ENCODE data around the gene CARD10. TPM values are rescaled to one million over a fixed set of nuclear protein-coding genes. Genes with fewer than 3 reads are reported as not detected.

Gene CARD10
- polyA plus RNA-seq, 1 donor (not counting 4 experiments of a cell fraction or from before 2014, with no cell fraction given): 32.2 TPM

DNA sequence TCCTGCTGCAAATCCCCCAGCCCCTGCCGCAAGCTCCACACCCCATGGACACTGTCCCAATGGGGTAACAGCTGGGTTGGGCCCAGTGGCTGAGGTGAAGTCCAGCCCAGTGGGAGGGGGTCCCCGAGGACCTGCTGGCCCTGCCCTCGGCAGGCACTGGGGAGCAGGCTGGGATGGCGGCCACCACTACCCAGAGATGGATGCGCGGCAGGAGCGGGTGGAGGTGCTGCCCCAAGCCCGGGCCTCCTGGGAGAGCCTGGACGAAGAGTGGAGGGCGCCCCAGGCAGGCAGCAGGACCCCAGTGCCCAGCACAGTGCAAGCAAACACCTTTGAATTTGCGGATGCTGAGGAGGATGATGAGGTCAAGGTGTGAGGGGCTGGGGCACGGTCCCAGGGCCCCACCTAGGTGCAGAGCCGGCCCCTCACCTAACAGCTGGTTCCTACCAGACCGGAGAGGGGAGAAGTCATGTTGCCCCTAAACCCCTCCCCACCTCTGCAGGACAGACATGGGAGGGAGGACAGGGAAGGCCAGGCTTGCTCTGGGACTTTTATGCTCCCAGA, 49.3 kb upstream of the CARD10 start:
- Histone ChIP-seq H3K27ac (ENCODE audit: control insufficient read depth, insufficient read depth, low read length) (no peak overlapping the region), H3K4me3 (ENCODE audit: control insufficient read depth in 2 of 3, extremely low read depth in 1 of 3, insufficient read depth in 2 of 3, low read depth in 1 of 3, low read length in 3 of 3) (no peak overlapping the region), H3K36me3 (ENCODE audit: control insufficient read depth in 2 of 2, extremely low read depth in 1 of 2, insufficient read depth in 2 of 2, low read length in 2 of 2) (peaks cover 21 to 33% of the 10 kb centered on the region in 2 experiments), H3K9me3 (ENCODE audit: control insufficient read depth, low read depth, low read length) (no peaks in the 10 kb centered on the region), H3K4me1 (ENCODE audit: control insufficient read depth, extremely low read depth, insufficient read depth, low read length) (peaks cover 52% of the 10 kb centered on the region), H4K20me1 (ENCODE audit: control insufficient read depth, extremely low read depth, insufficient read depth, low read length) (peaks cover 60% of the 10 kb centered on the region), H3K27me3 (ENCODE audit: control insufficient read depth, extremely low read depth, insufficient read depth, low read length) (no peaks in the 10 kb centered on the region), H3K79me2 (ENCODE audit: control insufficient read depth, insufficient read depth, low read length) (peaks cover 30% of the 10 kb centered on the region), H2AFZ (ENCODE audit: control insufficient read depth, low read length) (no peak overlapping the region), H3K9ac (ENCODE audit: control insufficient read depth, extremely low read depth, insufficient read depth, low read length) (no peak overlapping the region), H3K9me1 (ENCODE audit: control insufficient read depth, extremely low read depth, insufficient read depth, low read length) (peaks cover 7% of the 10 kb centered on the region), H3K4me2 (ENCODE audit: control insufficient read depth, extremely low read depth, insufficient read depth, low read depth, low read length) (no peak overlapping the region)
- no peak for FAIRE-seq
- no peak for DNase-seq (ENCODE audit: low read depth, low spot score)
- no peak for TF ChIP-seq EZH2 (IDR thresholded peaks at IDR 0.05; ENCODE audit: low read length)
- TF ChIP-seq, protein P1, sequence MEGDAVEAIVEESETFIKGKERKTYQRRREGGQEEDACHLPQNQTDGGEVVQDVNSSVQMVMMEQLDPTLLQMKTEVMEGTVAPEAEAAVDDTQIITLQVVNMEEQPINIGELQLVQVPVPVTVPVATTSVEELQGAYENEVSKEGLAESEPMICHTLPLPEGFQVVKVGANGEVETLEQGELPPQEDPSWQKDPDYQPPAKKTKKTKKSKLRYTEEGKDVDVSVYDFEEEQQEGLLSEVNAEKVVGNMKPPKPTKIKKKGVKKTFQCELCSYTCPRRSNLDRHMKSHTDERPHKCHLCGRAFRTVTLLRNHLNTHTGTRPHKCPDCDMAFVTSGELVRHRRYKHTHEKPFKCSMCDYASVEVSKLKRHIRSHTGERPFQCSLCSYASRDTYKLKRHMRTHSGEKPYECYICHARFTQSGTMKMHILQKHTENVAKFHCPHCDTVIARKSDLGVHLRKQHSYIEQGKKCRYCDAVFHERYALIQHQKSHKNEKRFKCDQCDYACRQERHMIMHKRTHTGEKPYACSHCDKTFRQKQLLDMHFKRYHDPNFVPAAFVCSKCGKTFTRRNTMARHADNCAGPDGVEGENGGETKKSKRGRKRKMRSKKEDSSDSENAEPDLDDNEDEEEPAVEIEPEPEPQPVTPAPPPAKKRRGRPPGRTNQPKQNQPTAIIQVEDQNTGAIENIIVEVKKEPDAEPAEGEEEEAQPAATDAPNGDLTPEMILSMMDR (optimal IDR thresholded peaks at IDR 0.05 in 1 of 3, IDR thresholded peaks at IDR 0.05 in 1 of 3, conservative IDR thresholded peaks at IDR 0.05 in 1 of 3; ENCODE audit: extremely low read depth in 1 of 3, insufficient read depth in 2 of 3, low read length in 3 of 3): no peak
- dilution Hi-C loops (cut with MboI; ENCODE audit: extremely low pct_ligation_motif_present, low sequenced_read_pairs): no loop called here

DNA sequence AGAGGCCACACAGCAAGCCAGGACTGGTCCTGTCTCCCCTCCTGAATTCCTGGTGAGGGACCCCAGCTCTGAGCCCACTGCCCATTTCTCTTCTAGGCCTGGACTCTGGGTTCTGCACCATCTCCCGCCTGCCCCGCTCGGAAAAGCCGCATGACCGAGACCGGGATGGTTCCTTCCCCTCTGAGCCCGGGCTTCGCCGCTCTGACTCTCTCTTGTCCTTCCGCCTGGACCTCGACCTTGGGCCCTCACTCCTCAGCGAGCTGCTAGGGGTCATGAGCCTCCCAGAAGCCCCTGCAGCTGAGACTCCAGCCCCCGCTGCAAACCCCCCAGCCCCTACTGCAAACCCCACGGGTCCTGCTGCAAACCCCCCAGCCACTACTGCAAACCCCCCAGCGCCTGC, 48.8 kb upstream of the CARD10 start:
- Histone ChIP-seq H3K4me2 (ENCODE audit: control insufficient read depth, extremely low read depth, insufficient read depth, low read depth, low read length) (no peak overlapping the region), H2AFZ (ENCODE audit: control insufficient read depth, low read length) (no peak overlapping the region), H3K4me1 (ENCODE audit: control insufficient read depth, extremely low read depth, insufficient read depth, low read length) (peaks cover 58% of the 10 kb centered on the region)

More for the DNA sequence above, 48.8 kb upstream of the CARD10 start:
- no peak overlapping the region for H3K4me3 ChIP-seq (ENCODE audit: control insufficient read depth in 2 of 3, extremely low read depth in 1 of 3, insufficient read depth in 2 of 3, low read depth in 1 of 3, low read length in 3 of 3)
- dilution Hi-C loops (cut with MboI; ENCODE audit: extremely low pct_ligation_motif_present, low sequenced_read_pairs): no loop called here
- no peak for TF ChIP-seq EZH2 (IDR thresholded peaks at IDR 0.05; ENCODE audit: low read length)
- TF ChIP-seq, protein P1 (optimal IDR thresholded peaks at IDR 0.05 in 1 of 3, IDR thresholded peaks at IDR 0.05 in 1 of 3, conservative IDR thresholded peaks at IDR 0.05 in 1 of 3; ENCODE audit: extremely low read depth in 1 of 3, insufficient read depth in 2 of 3, low read length in 3 of 3): no peak
- no peak for FAIRE-seq
- no peaks in the 10 kb centered on the region for H3K9me3 ChIP-seq (ENCODE audit: control insufficient read depth, low read depth, low read length)
- DNase-seq (ENCODE audit: low read depth, low spot score): no peak
- H4K20me1 ChIP-seq (ENCODE audit: control insufficient read depth, extremely low read depth, insufficient read depth, low read length): peaks cover 62% of the 10 kb centered on the region
- H3K79me2 ChIP-seq (ENCODE audit: control insufficient read depth, insufficient read depth, low read length): peaks cover 31% of the 10 kb centered on the region
- H3K9me1 ChIP-seq (ENCODE audit: control insufficient read depth, extremely low read depth, insufficient read depth, low read length): peaks cover 7% of the 10 kb centered on the region
- no peak overlapping the region for H3K27ac ChIP-seq (ENCODE audit: control insufficient read depth, insufficient read depth, low read length)
- peaks cover 21 to 35% of the 10 kb centered on the region in 2 experiments for H3K36me3 ChIP-seq (ENCODE audit: control insufficient read depth in 2 of 2, extremely low read depth in 1 of 2, insufficient read depth in 2 of 2, low read length in 2 of 2)
- H3K9ac ChIP-seq (ENCODE audit: control insufficient read depth, extremely low read depth, insufficient read depth, low read length): no peak overlapping the region
- H3K27me3 ChIP-seq (ENCODE audit: control insufficient read depth, extremely low read depth, insufficient read depth, low read length): no peaks in the 10 kb centered on the region

Data from keratinocyte (primary cell).